Measurements from ENCODE around the gene CBL.

Gene CBL

GRCh38 chr11:119335655-119336543 is 129.8 kb downstream of the CBL start:
- TF ChIP-seq ZEB2 (tag by site-specific recombination; IDR thresholded peaks at IDR 0.05) (no peak), ZBTB20 (tag by site-specific recombination; IDR thresholded peaks at IDR 0.05) (no peak), ZNF701 (tag by site-specific recombination; IDR thresholded peaks at IDR 0.05) (no peak), SCRT1 (tag by site-specific recombination; IDR thresholded peaks at IDR 0.05; ENCODE audit: borderline replicate concordance) (no peak), ZNF114 (tag by site-specific recombination; IDR thresholded peaks at IDR 0.05) (no peak), ZNF37A (tag by site-specific recombination; IDR thresholded peaks at IDR 0.05) (no peak), ZNF26 (tag by site-specific recombination; IDR thresholded peaks at IDR 0.05) (no peak), INSM2 (tag by site-specific recombination; IDR thresholded peaks at IDR 0.05) (no peak), BCL11A (tag by site-specific recombination; IDR thresholded peaks at IDR 0.05; ENCODE audit: low read depth) (no peak), ZNF670 (tag by site-specific recombination; IDR thresholded peaks at IDR 0.05; ENCODE audit: low read depth) (no peak), GFI1B (tag by site-specific recombination; IDR thresholded peaks at IDR 0.05) (no peak), ZNF510 (tag by site-specific recombination; IDR thresholded peaks at IDR 0.05; ENCODE audit: insufficient replicate concordance) (no peak)
- TF ChIP-seq, protein P1, sequence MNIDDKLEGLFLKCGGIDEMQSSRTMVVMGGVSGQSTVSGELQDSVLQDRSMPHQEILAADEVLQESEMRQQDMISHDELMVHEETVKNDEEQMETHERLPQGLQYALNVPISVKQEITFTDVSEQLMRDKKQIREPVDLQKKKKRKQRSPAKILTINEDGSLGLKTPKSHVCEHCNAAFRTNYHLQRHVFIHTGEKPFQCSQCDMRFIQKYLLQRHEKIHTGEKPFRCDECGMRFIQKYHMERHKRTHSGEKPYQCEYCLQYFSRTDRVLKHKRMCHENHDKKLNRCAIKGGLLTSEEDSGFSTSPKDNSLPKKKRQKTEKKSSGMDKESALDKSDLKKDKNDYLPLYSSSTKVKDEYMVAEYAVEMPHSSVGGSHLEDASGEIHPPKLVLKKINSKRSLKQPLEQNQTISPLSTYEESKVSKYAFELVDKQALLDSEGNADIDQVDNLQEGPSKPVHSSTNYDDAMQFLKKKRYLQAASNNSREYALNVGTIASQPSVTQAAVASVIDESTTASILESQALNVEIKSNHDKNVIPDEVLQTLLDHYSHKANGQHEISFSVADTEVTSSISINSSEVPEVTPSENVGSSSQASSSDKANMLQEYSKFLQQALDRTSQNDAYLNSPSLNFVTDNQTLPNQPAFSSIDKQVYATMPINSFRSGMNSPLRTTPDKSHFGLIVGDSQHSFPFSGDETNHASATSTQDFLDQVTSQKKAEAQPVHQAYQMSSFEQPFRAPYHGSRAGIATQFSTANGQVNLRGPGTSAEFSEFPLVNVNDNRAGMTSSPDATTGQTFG (tag by site-specific recombination; IDR thresholded peaks at IDR 0.05; ENCODE audit: borderline replicate concordance) = no peak
- TF ChIP-seq, protein P2, sequence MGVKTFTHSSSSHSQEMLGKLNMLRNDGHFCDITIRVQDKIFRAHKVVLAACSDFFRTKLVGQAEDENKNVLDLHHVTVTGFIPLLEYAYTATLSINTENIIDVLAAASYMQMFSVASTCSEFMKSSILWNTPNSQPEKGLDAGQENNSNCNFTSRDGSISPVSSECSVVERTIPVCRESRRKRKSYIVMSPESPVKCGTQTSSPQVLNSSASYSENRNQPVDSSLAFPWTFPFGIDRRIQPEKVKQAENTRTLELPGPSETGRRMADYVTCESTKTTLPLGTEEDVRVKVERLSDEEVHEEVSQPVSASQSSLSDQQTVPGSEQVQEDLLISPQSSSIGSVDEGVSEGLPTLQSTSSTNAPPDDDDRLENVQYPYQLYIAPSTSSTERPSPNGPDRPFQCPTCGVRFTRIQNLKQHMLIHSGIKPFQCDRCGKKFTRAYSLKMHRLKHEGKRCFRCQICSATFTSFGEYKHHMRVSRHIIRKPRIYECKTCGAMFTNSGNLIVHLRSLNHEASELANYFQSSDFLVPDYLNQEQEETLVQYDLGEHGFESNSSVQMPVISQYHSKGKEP (tag by site-specific recombination; IDR thresholded peaks at IDR 0.05) = no peak
- TF ChIP-seq, protein P3, sequence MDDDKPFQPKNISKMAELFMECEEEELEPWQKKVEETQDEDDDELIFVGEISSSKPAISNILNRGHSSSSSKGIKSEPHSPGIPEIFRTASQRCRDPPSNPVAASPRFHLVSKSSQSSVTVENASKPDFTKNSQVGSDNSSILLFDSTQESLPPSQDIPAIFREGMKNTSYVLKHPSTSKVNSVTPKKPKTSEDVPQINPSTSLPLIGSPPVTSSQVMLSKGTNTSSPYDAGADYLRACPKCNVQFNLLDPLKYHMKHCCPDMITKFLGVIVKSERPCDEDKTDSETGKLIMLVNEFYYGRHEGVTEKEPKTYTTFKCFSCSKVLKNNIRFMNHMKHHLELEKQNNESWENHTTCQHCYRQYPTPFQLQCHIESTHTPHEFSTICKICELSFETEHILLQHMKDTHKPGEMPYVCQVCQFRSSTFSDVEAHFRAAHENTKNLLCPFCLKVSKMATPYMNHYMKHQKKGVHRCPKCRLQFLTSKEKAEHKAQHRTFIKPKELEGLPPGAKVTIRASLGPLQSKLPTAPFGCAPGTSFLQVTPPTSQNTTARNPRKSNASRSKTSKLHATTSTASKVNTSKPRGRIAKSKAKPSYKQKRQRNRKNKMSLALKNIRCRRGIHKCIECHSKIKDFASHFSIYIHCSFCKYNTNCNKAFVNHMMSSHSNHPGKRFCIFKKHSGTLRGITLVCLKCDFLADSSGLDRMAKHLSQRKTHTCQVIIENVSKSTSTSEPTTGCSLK (tag by site-specific recombination; IDR thresholded peaks at IDR 0.05) = no peak
- no peaks in the 10 kb centered on the region; the same call in 1 of the 2 replicates for H3K4me1 ChIP-seq (ENCODE audit: control insufficient read depth, insufficient read depth, low read length)

More at GRCh38 chr11:119335655-119336543, 129.8 kb downstream of the CBL start:
- H3K9me3 ChIP-seq (ENCODE audit: control insufficient read depth, insufficient read depth, low read depth, low read length) = no peaks in the 10 kb centered on the region
- peak overlapping the region; percentile 90 for H3K4me3 ChIP-seq (ENCODE audit: low read depth, low read length)
- H3K36me3 ChIP-seq (ENCODE audit: control insufficient read depth in 2 of 2, insufficient read depth in 1 of 2, low read length in 2 of 2) = peaks cover 0 to 19% of the 10 kb centered on the region in 2 experiments; a peak in 1 of 3 replicates
- CTCF ChIA-PET = interaction anchor here (0.6 to 7.2 kb wide), 5 partner anchors 12 to 387 kb away, joined by 3 to 160 read pairs (median 34); partner anchors contain the start of genes MFRP and USP2
- no peak overlapping the region for H3K27ac ChIP-seq (ENCODE audit: extremely low read depth, low read depth, low read length)
- POLR2A ChIA-PET = interaction anchor here (0.5 to 0.9 kb wide), 3 partner anchors 25 to 130 kb away, joined by 4 to 5 read pairs (median 4); partner anchors contain the start of gene CBL
